Naive thymus-derived CD4-positive, alpha-beta T cell (primary cell): Measurements from ENCODE around the gene FREM2. TPM values are rescaled to one million over a fixed set of nuclear protein-coding genes. Genes with fewer than 3 reads are reported as not detected.

ENCODE experiments used
- ATAC-seq: fragments of 150-1000 bp; cut with Tn5 transposase; 2 replicates; pipeline ENCODE4 v1.10.0; 2021; ENCODE audit warnings: mild to moderate bottlenecking, moderate library complexity
- CTCF ChIA-PET: fragments of 350-600 bp; sonication (Branson Sonifier 250); formaldehyde crosslinking; loops from one replicate; lab custom pipeline; 2021; ENCODE audit warnings: antibody characterized with exemption; lab: Charles Lee
- POLR2A ChIA-PET: fragments of 350-600 bp; sonication (Branson Sonifier 250); formaldehyde crosslinking; loops from one replicate; lab custom pipeline; 2021; ENCODE audit warnings: antibody characterized with exemption, inconsistent platforms; lab: Charles Lee
- DNase-seq, 9 donors: peaks; one replicate each; pipeline versions ENCODE4 v3.0.0 to v3.0.0-alpha.2; 2020 to 2022; ENCODE audit warnings: mixed read lengths in 1 of 9
- H3K27ac ChIP-seq: one replicate; pipeline ENCODE4 v1.7.0; 2013; ENCODE audit warnings: mild to moderate bottlenecking, low read depth, low read length, moderate library complexity
- H3K27me3 ChIP-seq, 2 donors: one replicate each; pipeline ENCODE4 v1.7.0; 2013; ENCODE audit warnings: low read length in 2 of 2, mild to moderate bottlenecking in 2 of 2, moderate library complexity in 2 of 2; ENCODE audit not compliant: control insufficient read depth in 2 of 2, insufficient read depth in 2 of 2
- H3K36me3 ChIP-seq, 3 experiments: 1 replicate in 2 of 3; 2 replicates in 1 of 3; pipeline ENCODE4 v1.7.0; 2013; ENCODE audit warnings: low read length in 3 of 3, mild to moderate bottlenecking in 3 of 3, moderate library complexity in 1 of 3; ENCODE audit not compliant: insufficient read depth in 3 of 3, control insufficient read depth in 2 of 3
- H3K4me1 ChIP-seq, 2 donors: one replicate each; pipeline ENCODE4 v1.7.0; 2013; ENCODE audit warnings: low read length in 2 of 2, mild to moderate bottlenecking in 2 of 2, moderate library complexity in 1 of 2; ENCODE audit not compliant: control insufficient read depth in 2 of 2, insufficient read depth in 2 of 2
- H3K4me3 ChIP-seq: 2 replicates; pipeline ENCODE4 v1.7.0; 2013; ENCODE audit warnings: mild to moderate bottlenecking, low read length
- H3K9me3 ChIP-seq, 3 experiments: 1 replicate in 2 of 3; 2 replicates in 1 of 3; pipeline ENCODE4 v1.7.0; 2013; ENCODE audit warnings: low read length in 3 of 3; ENCODE audit not compliant: control insufficient read depth in 2 of 3
- H3K27ac Mint-ChIP-seq, 9 donors: one replicate each; pipeline ENCODE4 v1.8.0; 2020 to 2022; ENCODE audit warnings: mixed read lengths in 9 of 9, mild to moderate bottlenecking in 8 of 9, moderate library complexity in 5 of 9, inconsistent platforms in 2 of 9
- H3K27me3 Mint-ChIP-seq, 5 donors: one replicate each; pipeline ENCODE4 v1.8.0; 2021 to 2022; ENCODE audit warnings: mixed read lengths in 5 of 5, mild to moderate bottlenecking in 1 of 5
- H3K36me3 Mint-ChIP-seq, 5 donors: one replicate each; pipeline ENCODE4 v1.8.0; 2020 to 2022; ENCODE audit warnings: mixed read lengths in 5 of 5, mild to moderate bottlenecking in 3 of 5, inconsistent platforms in 1 of 5
- H3K4me1 Mint-ChIP-seq, 7 donors: one replicate each; pipeline ENCODE4 v1.8.0; 2020 to 2022; ENCODE audit warnings: mixed read lengths in 7 of 7, mild to moderate bottlenecking in 3 of 7, inconsistent platforms in 1 of 7
- H3K4me3 Mint-ChIP-seq, 10 donors: one replicate each; pipeline ENCODE4 v1.8.0; 2020 to 2022; ENCODE audit warnings: mild to moderate bottlenecking in 10 of 10, mixed read lengths in 10 of 10, moderate library complexity in 6 of 10, inconsistent platforms in 2 of 10
- H3K9me3 Mint-ChIP-seq, 11 donors: one replicate each; pipeline ENCODE4 v1.8.0; 2020 to 2022; ENCODE audit warnings: mixed read lengths in 11 of 11, mild to moderate bottlenecking in 4 of 11, inconsistent platforms in 1 of 11, moderate library complexity in 1 of 11
- intact Hi-C, 2 donors: fragments of 100-400 bp; cut with micrococcal nuclease; formaldehyde crosslinking; loops; one replicate each; pipeline ENCODE4 v1.15.1; 2023
- polyA plus RNA-seq, 2 donors: library from polyadenylated mRNA; unstranded; fragments of 300-500 nt; fragmentation: Illumina TruSeq; gene quantifications; one replicate each; pipeline ENCODE4 v1.2.3, GENCODE V29; 2021
- total RNA-seq, 6 experiments: library from RNA in 5 of 6; stranded (reverse) in 5 of 6; gene quantifications; 1 replicate in 5 of 6; 2 replicates in 1 of 6; pipeline ENCODE4 v1.2.3 and lab custom pipeline; 2021 to 2026

Gene FREM2
- total RNA-seq (under 1 TPM in 1 of 5 experiments, not detected in 4; 0.12 TPM), polyA plus RNA-seq (not detected), total RNA-seq (lab: John Stamatoyannopoulos, UW) (not detected)

DNA sequence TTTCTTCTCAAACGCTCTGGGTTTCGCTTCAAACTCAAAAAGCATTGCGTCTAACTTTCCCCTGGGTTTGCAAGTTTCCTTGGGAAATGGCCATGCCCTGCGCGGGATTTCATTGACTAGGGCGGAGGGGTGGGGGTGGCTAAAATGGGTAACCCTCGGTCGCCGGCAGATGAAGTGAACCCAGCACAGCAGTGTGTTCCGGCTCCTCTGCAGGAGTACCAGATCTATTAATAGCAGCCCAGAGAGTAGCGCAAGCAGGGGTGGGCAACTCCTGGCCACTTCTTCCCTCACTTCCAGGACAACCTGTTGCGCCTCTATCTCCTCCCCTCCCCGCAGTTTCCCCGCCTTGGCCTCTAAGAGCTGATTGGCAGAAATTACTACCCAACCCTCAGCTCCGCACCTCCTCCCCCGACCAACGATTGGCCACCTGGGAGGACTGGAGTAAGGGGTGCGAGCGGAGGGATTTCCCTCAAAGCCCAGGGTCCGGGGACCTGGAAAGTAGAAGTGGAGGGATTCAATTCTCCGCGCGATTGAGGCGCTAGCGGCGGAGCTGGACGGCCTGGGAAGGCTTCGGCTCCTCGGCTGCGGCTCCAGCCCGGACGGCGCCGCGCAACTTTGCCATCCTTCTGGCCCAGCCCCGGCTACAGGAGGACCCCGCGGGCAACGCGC lies at the start of gene FREM2:
FREM2 (plus strand) TSS at position 501 of the 669 bp plus-strand sequence. CDS start 268 bp downstream, outside the sequence.
- peaks cover 11 to 27% (median 20%) of the 10 kb centered on the region in 5 donors for H3K27me3 Mint-ChIP-seq
- no peak within 1 kb of the TSS for H3K27ac Mint-ChIP-seq
- no peak for DNase-seq
- peaks cover 0 to 3% (median 0%) of the 10 kb centered on the region in 11 donors for H3K9me3 Mint-ChIP-seq
- ATAC-seq, result no peak
- POLR2A ChIA-PET, result no interaction called here
- peaks cover 0 to 9% (median 4%) of the 10 kb centered on the region in 7 donors for H3K4me1 Mint-ChIP-seq
- Histone ChIP-seq H3K4me1 (no peaks in the 10 kb centered on the region), H3K4me3 (no peak within 1 kb of the TSS), H3K9me3 (no peaks in the 10 kb centered on the region), H3K27me3 (no peaks in the 10 kb centered on the region), H3K27ac (no peak within 1 kb of the TSS), H3K36me3 (no peaks in the 10 kb centered on the region)
- intact Hi-C loops, result no loop called here
- CTCF ChIA-PET, result interaction anchor here (0.6 kb wide), 1 partner anchor 685 kb away, joined by 3 read pairs; no protein-coding TSS in a partner anchor
- peak within 1 kb of the TSS in 4 of 10 donors; percentile 0 to 33 (median 6) for H3K4me3 Mint-ChIP-seq
- peaks cover 0 to 6% (median 0%) of the 10 kb centered on the region in 5 donors for H3K36me3 Mint-ChIP-seq

GRCh38 chr13:38637576-38637975 lies 49.3 kb upstream of the FREM2 start:
- intact Hi-C loops, result no loop called here
- Histone ChIP-seq H3K4me3 (no peak overlapping the region), H3K27ac (no peak overlapping the region), H3K36me3 (no peaks in the 10 kb centered on the region), H3K9me3 (no peaks in the 10 kb centered on the region), H3K4me1 (no peaks in the 10 kb centered on the region), H3K27me3 (no peaks in the 10 kb centered on the region)
- H3K27ac Mint-ChIP-seq, result no peak overlapping the region
- DNase-seq, result no peak
- ATAC-seq, result no peak
- H3K36me3 Mint-ChIP-seq, result no peaks in the 10 kb centered on the region
- ChIA-PET CTCF (no interaction called here), POLR2A (no interaction called here)
- H3K9me3 Mint-ChIP-seq, result peaks cover 0 to 5% (median 0%) of the 10 kb centered on the region in 11 donors
- no peaks in the 10 kb centered on the region for H3K4me1 Mint-ChIP-seq
- no peak overlapping the region for H3K4me3 Mint-ChIP-seq
- H3K27me3 Mint-ChIP-seq, result peaks cover 0 to 16% (median 6%) of the 10 kb centered on the region in 5 donors

DNA sequence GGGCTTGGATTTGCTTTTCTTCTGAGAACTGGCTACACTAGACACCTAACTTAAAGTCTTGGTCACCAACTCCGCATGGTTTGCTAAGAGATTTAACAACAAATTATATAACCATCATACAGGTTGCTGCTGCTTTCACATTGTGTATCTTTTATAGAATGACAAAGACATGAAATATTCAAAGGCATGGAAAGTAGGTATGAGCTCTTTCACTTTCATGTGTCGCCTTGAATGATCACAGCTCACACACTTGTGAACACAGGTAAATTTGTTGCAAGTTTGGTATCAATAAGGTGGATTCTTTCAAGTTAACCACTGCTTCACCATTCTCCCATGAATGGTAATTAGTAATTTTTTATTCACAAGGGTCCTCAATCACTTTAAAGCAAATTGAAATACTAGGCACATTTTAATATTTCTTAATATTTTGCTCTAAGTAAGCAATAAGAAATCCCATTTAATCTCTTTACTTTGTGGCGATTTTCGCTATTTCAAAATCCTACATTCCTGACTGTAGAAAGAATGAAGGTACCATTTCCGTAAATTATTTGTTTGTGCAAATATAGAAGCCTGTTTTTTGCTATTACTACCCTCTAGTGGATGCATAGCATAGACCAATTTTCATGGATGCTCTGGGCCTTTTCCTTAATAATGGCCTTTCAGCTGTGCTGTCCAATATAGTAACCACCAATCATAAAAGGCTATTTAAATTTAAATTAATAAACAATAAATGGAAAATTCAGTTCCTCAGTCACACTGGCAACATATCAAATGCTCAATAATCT lies 45.5 kb upstream of the FREM2 start:
- Histone ChIP-seq H3K4me1 (no peaks in the 10 kb centered on the region), H3K4me3 (no peak overlapping the region), H3K27me3 (no peaks in the 10 kb centered on the region), H3K9me3 (no peaks in the 10 kb centered on the region), H3K36me3 (no peaks in the 10 kb centered on the region), H3K27ac (no peak overlapping the region)
- no peak overlapping the region for H3K4me3 Mint-ChIP-seq
- no peaks in the 10 kb centered on the region for H3K4me1 Mint-ChIP-seq
- CTCF ChIA-PET, result no interaction called here
- peaks cover 0 to 12% (median 5%) of the 10 kb centered on the region in 5 donors for H3K27me3 Mint-ChIP-seq
- no peak for DNase-seq
- ATAC-seq, result no peak
- POLR2A ChIA-PET, result interaction anchor here (0.7 kb wide), 1 partner anchor 505 kb away, joined by 3 read pairs; no protein-coding TSS in a partner anchor
- H3K36me3 Mint-ChIP-seq, result no peaks in the 10 kb centered on the region
- intact Hi-C loops, result no loop called here
- H3K9me3 Mint-ChIP-seq, result peaks cover 0 to 5% (median 0%) of the 10 kb centered on the region in 11 donors
- H3K27ac Mint-ChIP-seq, result no peak overlapping the region

- POLR2A ChIA-PET, result no interaction called here
- H3K4me3 ChIP-seq, result no peak overlapping the region
- DNase-seq, result no peak
- Mint-ChIP-seq H3K36me3 (no peaks in the 10 kb centered on the region), H3K4me1 (no peaks in the 10 kb centered on the region), H3K27ac (no peak overlapping the region), H3K27me3 (peaks cover 0 to 6% (median 0%) of the 10 kb centered on the region in 5 donors), H3K4me3 (no peak overlapping the region), H3K9me3 (peaks cover 0 to 1% (median 0%) of the 10 kb centered on the region in 11 donors)
- intact Hi-C loops, result no loop called here
- no peaks in the 10 kb centered on the region for H3K27me3 ChIP-seq
- no peaks in the 10 kb centered on the region for H3K9me3 ChIP-seq
- no peak overlapping the region for H3K27ac ChIP-seq
- H3K4me1 ChIP-seq, result no peaks in the 10 kb centered on the region
- ATAC-seq, result no peak
- CTCF ChIA-PET, result no interaction called here
- no peaks in the 10 kb centered on the region for H3K36me3 ChIP-seq
Observed at GRCh38 chr13:38647312-38647711, 39.6 kb upstream of the FREM2 start.

DNA sequence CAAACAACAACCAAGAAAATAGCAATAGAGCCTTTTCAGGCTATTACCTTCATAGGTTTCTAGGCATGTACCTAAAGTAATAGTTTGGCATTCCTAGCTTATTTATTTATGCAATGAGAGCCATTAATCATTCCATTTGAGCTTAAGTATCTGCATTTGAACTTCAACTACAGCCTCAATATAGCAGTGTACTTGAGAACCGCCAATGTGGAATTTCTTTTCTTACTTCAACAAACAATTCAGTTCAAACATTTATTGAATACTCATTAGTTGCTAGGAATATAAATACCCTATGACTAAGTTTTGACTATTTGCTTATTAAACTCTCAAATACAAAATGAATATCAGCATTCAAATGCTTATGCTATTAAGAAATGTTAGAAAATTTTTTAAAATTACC lies 38.0 kb upstream of the FREM2 start:
- H3K27me3 Mint-ChIP-seq, result peaks cover 0 to 6% (median 0%) of the 10 kb centered on the region in 5 donors
- H3K4me1 Mint-ChIP-seq, result no peaks in the 10 kb centered on the region
- no peak overlapping the region for H3K27ac ChIP-seq
- H3K4me3 Mint-ChIP-seq, result no peak overlapping the region
- no peaks in the 10 kb centered on the region for H3K9me3 ChIP-seq
- H3K36me3 ChIP-seq, result no peaks in the 10 kb centered on the region
- no peaks in the 10 kb centered on the region for H3K27me3 ChIP-seq
- intact Hi-C loops, result no loop called here
- no peaks in the 10 kb centered on the region for H3K4me1 ChIP-seq
- ATAC-seq, result no peak
- no peak for DNase-seq
- POLR2A ChIA-PET, result no interaction called here
- H3K9me3 Mint-ChIP-seq, result peaks cover 0 to 1% (median 0%) of the 10 kb centered on the region in 11 donors
- H3K4me3 ChIP-seq, result no peak overlapping the region
- no peaks in the 10 kb centered on the region for H3K36me3 Mint-ChIP-seq
- no peak overlapping the region for H3K27ac Mint-ChIP-seq
- CTCF ChIA-PET, result no interaction called here

DNA sequence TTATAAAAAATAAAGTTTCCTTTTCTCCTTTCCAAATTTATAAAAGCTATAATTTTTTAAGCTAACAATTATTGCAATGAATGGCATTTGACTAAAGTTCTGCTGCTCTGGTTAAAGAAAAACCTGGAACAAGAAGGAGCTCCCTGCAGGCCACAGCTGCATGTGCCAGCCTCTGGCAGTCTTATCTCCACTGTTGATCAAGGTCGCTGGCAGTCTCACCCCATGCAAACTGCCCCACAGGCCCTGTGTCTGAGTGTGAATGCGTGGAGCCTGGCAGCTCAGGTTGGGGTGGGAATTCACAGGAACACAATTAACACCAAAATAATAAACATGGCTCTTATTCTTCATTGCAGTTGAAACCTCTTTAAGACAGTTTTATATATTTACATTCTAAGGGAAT lies 30.2 kb upstream of the FREM2 start:
- ATAC-seq, result no peak
- Mint-ChIP-seq H3K9me3 (peaks cover 0 to 2% (median 0%) of the 10 kb centered on the region in 11 donors), H3K4me1 (no peaks in the 10 kb centered on the region), H3K27me3 (peaks cover 0 to 8% (median 0%) of the 10 kb centered on the region in 5 donors), H3K27ac (no peak overlapping the region), H3K4me3 (no peak overlapping the region), H3K36me3 (no peaks in the 10 kb centered on the region)
- H3K4me3 ChIP-seq, result no peak overlapping the region
- intact Hi-C loops, result no loop called here
- ChIA-PET POLR2A (no interaction called here), CTCF (no interaction called here)
- H3K27ac ChIP-seq, result no peak overlapping the region
- H3K4me1 ChIP-seq, result no peaks in the 10 kb centered on the region
- no peaks in the 10 kb centered on the region for H3K27me3 ChIP-seq
- no peak for DNase-seq
- no peaks in the 10 kb centered on the region for H3K9me3 ChIP-seq
- no peaks in the 10 kb centered on the region for H3K36me3 ChIP-seq
